Activated CD8-positive, alpha-beta memory T cell treated with anti-CD3 and anti-CD28 coated beads for 1 hour (primary cell): Measurements from ENCODE around the gene TANGO2.

Source experiments
- DNase-seq, 2 donors: peaks; one replicate each; pipeline ENCODE4 v3.0.0-alpha.2; 2020; ENCODE audit warnings: low read depth in 1 of 2; ENCODE audit errors: extremely low read depth in 1 of 2

The TANGO2 gene

DNA sequence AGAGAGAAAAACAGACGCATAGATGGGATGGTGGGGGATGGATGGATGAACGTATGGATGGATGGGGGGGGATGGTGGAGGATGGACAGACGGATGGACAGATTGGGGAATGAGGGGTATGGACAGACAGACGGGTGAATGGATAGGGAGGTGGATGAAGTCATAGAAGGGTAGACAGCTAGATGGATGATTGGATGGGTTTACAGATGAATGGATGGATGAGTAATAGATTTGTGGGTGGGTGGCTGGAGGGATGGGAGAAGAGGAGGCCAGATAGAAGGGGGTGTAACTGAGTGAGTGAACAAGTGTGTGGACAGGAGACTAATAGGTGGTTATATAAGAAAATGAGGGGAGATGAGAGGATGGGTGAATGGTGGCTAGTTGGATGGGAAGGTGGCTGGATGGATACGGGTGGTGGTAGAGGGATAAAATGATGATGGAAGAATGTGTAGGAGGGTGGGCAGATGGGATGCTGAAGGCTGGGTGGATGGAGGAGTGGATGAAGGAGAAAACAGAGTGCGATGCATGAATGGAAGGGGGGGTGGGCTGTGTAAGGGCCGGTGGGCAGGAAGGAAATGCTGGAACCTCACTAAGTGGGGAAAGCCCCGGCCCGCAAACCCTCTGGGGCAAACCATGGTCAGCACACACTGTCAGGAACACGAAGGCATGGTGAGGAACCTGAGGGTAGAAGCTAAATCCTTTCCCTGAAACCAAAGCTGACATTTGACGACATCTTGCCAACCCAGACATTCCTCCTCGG, 25.9 kb upstream of the TANGO2 start:
- DNase-seq: no peak

DNA sequence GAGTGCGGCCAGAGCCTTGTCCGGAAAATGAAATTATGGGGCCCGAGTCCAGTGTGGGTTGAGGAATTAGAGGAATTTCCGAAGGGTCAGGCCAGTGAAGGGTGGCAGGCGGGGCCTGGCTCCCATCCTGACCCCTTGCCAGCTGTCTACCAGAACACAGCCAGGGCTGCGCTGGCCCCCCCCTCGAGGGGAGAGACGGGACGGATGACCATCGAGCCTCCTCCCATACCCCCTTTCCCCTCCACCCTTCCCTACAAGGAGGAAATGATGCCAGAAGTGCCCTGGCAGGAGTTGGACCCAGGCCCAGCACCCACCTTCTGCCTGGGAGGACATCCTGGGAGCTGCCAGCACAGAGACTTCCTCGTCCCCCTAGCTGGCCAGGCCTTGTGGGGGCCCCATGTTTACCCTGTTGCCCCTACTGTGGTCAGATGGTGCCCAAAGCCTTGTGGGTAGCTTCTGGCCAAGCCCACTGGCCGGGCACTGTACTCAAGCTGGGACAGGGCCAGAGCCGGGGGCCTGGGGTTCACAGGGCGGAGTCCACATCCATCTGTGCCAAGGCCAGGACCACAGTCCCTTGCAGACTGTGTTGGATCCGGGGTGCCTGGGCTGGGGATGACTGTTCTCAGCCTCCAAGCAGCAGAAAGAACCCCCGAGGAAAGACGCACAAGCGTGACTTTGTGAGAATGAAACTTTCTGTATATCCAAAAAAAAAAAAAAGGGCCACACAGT, 25.1 kb upstream of the TANGO2 start:
- no peak for DNase-seq

- DNase-seq: no peak
Measured at GRCh38 chr22:19996694-19997384, 24.1 kb upstream of the TANGO2 start.

- DNase-seq: no peak
Measured at GRCh38 chr22:19997561-19998231, 23.2 kb upstream of the TANGO2 start.

- no peak for DNase-seq
Measured at GRCh38 chr22:19998232-19998951, 22.5 kb upstream of the TANGO2 start.

DNA sequence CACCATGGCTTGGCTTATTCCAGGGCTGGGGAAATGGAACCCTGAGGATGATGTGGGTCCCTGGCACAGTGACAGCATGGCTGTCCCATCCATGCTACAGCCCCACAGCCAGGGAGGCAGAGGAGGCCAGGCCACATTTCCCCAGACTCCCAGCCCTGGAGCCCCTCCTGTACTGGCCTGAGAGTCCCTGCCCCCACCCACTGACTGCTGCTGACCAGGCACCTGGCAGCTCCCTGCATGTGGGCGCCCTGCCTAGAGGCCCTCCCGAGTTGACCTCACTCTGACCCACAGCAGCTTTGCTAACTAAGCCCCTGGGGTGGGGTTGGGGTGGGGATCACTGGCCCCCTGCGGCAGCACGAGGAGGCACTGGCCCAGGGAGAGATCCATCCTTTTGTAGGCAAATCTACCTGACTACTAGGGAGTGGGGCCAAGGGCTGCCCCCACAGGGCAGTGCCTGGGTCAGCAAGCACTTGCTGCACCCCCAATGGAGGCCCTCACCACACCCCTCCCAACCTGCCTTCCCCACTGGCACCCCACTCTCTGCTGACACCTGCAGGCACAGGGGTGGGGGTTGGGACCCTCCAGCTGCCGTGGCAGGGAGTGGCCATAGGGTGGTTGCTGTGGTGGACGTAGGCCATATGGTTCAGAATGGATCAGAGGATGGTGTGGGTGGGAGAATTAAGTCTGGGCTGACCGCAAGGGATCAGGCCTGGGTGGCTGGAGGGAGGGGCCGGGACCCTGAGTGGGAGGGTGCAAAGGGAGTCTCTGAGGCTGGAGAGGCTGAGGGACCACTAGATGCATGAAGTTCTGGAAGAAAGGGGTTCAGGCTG, 21.7 kb upstream of the TANGO2 start:
- DNase-seq: no peak

DNA sequence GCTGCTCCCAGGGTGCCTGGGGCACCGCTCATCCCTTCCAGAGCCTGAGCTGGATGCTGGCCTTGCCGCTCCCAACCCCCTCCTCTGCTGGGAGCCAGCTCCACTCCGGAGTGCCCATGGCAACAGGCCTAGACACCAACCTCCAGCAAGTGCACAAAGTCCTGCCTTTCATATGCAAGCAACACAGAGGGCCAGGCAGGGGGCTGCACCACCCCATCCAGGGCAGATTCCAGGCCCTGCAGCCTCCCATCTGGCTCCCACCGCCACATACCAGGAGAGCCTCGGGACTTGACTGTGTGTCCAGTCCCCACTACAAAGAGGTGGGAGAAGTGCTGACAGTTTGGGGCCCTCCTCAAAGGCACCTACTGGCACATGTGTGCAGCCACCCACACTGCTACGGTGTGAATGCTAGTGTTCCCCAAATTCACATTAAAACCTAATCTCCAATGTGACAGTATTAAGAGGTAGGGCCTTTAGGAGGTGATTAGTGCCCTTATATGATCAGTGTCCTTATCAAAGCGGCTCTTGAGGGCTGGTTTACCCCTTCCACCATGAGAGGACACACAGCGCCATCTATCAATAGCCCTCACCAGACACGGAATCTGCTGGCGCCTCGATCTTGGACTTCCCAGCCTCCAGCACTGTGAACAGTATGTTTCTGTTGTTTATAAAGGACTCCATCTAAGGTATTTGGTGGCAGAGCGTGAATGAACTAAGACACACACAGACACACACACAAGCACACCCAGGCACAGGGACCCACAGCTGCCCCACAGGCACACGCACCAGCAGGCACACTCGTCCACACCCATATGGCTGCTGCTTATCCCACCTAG, 20.4 kb upstream of the TANGO2 start:
- DNase-seq: no peak

GRCh38 chr22:20001082-20001638, 19.8 kb upstream of the TANGO2 start:
- no peak for DNase-seq

- no peak for DNase-seq
Measured at GRCh38 chr22:20002128-20002527, 18.8 kb upstream of the TANGO2 start.

DNA sequence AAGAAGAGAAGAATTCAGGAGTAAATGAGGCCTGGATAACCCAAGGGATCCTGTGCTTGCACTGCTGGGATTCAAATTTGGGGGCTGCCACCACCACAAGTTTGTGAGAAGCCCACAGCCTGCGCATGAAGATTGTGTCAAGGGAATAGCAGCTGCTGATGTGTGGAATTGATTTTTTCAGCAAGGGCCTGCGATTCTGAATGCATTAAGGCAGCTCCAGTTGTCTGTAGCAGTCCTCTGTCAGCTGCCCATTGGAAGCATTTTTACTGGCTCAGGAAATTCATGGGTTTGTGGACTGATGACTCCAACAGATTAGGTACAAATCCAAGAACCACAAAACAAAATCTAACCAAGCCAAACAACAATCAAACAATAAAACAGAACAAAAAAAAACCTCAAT, 18.3 kb upstream of the TANGO2 start:
- DNase-seq: no peak

GRCh38 chr22:20003304-20003703, 17.6 kb upstream of the TANGO2 start:
- no peak for DNase-seq

- no peak for DNase-seq
Measured at GRCh38 chr22:20004464-20004863, 16.4 kb upstream of the TANGO2 start.

- no peak for DNase-seq
Measured at GRCh38 chr22:20008221-20008995, 12.5 kb upstream of the TANGO2 start.

DNA sequence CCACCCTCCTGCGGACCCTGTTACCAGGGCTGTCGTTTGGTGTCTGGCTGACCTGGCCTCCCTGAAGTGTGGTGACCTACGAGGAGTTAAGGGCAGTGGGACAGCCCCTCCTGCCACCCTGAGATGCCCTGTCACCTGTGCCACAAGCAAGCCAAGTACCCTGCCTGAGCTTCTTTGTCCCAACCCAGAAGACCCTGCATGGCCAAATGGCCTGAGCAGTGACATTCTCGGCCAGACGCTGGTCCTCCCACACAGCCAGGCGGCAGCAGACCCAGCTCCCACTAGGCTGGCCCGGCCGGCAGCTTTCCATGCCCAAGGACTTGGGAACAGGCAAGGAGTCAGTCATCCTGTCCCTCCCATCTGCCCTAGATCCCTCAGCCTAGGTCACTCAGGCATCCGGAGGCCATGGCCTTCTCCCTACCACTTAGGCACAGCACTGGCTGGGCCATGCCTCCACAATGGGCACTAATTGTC, 11.9 kb upstream of the TANGO2 start:
- no peak for DNase-seq

DNA sequence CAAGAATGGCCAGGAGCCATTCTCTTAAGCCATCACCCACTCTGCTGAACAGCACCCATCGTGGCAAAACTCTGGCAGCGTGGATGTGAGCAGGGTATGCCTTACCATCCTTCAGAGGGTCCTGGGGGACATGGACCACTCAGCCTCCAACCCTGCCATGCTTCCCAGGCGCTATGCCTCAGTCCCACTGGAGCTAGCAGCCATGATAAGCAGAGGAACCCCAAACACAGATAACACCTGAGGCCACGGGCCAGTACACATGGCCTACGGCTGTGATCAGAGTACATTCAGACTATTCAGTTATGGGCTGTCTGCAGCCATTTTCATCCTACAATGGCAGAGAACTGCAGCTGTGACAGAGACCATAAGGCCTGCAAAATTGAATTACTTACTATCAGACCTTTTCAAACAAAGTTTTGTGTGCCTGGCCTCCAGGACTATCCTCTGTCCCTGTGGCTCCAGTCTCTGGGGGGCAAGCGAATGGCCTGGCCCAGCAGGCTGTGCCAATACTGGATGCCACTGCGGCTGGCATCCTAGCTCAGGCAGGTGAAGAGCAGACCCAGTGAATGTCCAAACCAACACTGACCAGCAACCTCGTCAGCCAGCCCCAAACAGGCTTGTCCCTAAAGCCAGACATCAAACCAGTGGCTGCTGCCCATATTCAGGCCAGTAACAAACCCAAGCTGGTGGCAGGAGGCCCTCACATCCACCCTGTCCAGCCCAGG, 11.2 kb upstream of the TANGO2 start:
- DNase-seq: no peak

DNA sequence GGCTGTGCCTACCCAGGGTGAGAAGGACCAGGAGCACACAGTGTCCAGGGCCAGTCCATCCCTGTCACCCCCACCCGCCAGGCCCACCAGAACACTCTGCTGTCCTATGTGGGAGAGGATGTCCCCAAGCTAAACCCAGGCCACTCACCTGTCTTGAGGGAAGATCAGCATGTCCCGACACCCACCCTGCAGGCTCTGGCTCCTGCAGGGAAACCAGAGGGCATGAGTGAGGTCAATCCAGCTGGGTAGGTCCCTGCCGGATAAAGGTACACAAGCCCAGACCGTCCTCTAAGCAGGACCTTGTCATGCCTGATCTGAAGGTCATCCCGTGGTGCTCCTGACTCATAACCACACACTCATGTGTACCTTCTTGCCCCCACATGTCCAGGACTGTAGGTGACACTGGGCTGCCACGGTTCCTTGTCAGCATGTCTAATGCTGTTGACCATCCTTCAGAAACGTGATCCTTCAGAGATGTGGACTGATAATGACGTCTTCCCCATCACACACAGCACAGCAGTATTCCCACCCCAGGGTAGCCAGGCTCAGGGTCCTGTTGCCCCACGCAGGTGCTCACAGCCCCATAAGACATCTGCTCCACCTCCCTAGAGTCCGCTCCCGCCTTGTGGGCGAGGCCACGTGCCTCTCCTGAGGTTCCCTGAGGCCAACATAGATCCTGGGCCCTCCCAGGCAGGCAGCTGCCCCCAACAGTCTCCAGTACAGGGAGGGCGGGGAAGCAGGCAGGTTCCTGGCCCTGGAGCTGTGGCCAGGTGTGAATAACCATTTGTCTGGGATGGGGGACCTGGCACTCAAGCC, 10.4 kb upstream of the TANGO2 start:
- no peak for DNase-seq
